MM.1S (cell line): Measurements from ENCODE around the gene NGDN.

Experiments
- EZH2phosphoT487 ChIP-seq: fragments of 300-600 bp; sonication (generic); IDR thresholded peaks from 2 replicates; pipeline ENCODE4 v1.6.1; 2018; ENCODE audit warnings: antibody characterized with exemption, low read length
- TF ChIP-seq, protein P1 (sequence below): fragments of 300-600 bp; sonication (generic); IDR thresholded peaks from 2 replicates; pipeline ENCODE4 v1.5.1; 2016; ENCODE audit warnings: antibody characterized with exemption, low read length, mixed read lengths

DNA sequence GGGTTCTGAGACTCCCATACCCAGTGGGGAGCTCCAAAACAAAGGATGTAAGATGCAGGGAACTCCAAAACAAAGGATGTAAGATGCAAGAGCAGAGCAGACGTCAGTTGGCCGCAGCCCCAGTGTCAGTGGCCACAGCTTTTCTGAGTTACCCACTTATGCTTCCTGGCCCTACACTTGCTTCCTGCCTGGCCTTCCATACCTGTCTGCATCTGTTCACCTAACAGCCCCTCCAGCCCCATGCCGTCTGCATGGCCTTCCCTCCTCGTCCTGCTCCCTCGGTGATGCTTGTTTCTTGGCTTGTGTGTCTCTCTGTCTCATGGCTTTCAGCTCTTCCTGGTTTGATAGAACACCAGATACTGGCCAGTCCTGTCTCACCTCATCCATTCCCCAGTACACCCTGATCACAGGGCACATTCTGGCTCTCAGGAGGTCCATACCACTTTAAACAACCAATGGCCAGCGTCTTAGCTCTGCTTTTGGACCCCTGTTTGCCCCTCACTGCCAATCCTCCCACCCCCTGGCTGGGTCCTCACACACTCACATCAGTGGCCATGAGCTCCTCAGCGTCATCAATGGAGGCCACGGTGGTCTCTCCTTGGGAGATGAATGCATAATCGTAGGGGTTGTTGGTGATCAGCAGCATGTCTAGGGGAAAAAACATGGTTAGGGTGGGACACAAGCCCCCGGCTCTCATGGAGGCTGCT is 39.3 kb upstream of the NGDN start:
- TF ChIP-seq, protein P1, sequence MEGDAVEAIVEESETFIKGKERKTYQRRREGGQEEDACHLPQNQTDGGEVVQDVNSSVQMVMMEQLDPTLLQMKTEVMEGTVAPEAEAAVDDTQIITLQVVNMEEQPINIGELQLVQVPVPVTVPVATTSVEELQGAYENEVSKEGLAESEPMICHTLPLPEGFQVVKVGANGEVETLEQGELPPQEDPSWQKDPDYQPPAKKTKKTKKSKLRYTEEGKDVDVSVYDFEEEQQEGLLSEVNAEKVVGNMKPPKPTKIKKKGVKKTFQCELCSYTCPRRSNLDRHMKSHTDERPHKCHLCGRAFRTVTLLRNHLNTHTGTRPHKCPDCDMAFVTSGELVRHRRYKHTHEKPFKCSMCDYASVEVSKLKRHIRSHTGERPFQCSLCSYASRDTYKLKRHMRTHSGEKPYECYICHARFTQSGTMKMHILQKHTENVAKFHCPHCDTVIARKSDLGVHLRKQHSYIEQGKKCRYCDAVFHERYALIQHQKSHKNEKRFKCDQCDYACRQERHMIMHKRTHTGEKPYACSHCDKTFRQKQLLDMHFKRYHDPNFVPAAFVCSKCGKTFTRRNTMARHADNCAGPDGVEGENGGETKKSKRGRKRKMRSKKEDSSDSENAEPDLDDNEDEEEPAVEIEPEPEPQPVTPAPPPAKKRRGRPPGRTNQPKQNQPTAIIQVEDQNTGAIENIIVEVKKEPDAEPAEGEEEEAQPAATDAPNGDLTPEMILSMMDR, result no peak
- no peak for TF ChIP-seq EZH2phosphoT487
